GM19395 (cell line): Measurements from ENCODE around the gene CUL7.
"Not testable (repeated sequence)": the region's sequence is repeated elsewhere in the genome, so short reads cannot be mapped to it uniquely, and the experiment has no call there.

ENCODE experiments used
- ATAC-seq: cut with Tn5 transposase; IDR thresholded peaks from one replicate; pipeline ENCODE4 v1.9.1; 2021; ENCODE audit warnings: mild to moderate bottlenecking, moderate library complexity; ENCODE audit not compliant: unreplicated experiment

Gene CUL7

GRCh38 chr6:43050981-43051380, 2.7 kb downstream of the CUL7 start:
- no peak for ATAC-seq

DNA sequence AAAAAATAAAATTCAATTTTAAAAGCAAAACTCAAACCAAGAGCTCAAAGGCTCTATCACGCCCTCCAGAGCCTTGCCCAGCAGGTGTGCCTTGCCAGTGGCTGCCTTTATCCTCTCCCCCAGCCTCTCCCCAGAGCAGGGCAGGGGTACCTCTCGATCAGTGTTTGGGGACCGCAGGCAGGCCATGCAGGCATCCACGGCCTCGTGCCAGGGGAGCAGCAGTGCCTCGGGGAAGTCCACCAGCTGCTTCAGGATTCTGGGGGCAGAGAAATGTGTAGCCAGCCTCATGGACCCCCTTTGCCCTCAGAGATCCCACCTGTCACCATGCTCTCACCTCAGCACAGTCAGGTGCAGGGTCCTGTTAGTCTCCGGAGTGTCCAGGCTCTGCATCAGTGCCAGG, 5.7 kb downstream of the CUL7 start:
- ATAC-seq: no peak

DNA sequence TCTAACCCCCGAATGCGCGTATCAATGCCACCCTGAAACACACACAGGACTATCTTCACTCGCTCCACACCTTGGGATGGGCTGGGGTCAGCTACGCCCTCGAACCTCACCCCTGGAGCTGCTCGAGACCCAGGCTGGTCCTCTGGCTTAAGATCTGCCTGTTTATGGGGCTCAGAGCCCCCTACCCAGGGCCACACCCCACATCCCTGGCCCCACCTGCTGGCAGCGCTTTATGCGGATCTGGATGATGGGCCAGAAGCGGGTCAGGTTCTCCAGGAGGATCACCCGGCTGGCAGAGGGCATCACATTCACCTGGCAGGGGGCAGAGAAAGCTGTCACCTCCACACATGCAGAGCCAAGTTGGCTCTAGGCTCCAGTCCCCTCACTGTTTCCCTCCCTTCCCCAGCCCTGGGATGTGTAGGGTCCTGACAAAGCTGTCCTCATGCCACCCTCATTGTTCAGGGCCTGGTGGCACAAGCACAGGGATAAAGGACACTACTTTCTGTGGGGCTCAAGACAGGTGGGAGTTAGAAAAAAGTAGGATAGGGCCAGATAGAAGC, 8.2 kb downstream of the CUL7 start:
- no peak for ATAC-seq

- no peak for ATAC-seq
Measured at GRCh38 chr6:43043310-43043709, 10.3 kb downstream of the CUL7 start.

- not testable (repeated sequence) for ATAC-seq
Measured at GRCh38 chr6:43041475-43041874, 12.2 kb downstream of the CUL7 start.

- ATAC-seq: no peak
Measured at GRCh38 chr6:43040542-43041257, 13.0 kb downstream of the CUL7 start.

GRCh38 chr6:43038727-43039126, 14.9 kb downstream of the CUL7 start:
- no peak for ATAC-seq

DNA sequence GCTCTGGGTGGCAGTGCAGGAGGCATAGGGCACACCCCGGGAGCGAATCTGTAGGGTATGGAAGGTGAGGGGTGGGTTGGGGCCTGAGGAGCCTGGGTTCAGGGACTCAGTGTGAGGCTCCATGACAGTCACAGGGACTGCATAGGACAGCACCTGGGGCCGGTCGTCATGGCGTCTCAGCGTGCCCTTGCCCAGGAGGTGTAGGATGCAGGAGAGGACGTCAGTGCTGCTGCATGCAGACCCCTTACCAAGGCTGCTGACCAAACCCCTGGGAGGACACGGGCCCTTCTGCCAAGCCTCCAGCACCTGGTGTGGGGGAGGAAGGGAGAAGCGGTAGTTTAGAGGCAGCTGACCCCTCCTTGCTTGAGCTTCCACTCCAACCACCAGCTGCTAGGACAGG, 15.9 kb downstream of the CUL7 start:
- no peak for ATAC-seq

DNA sequence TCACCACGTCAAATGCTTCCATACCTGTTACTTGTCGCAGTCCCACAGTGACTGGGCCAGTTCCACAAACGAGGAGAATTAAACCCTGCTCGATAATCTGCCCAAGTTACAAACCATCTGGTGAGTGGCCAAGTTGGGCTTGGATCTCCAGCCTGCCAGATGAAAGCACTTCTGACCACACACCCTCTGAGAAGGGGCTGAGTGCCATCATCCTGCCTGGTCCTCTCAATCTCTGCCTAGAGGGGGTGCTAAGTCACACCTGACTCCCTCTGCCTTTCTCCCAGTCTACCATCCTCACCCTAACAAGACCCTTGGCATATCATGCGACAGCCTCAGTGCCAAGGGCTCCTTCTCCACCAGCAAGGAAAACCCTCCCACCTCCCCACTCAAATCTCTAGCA, 16.5 kb downstream of the CUL7 start:
- ATAC-seq: no peak

GRCh38 chr6:43036712-43037111, 16.9 kb downstream of the CUL7 start:
- no peak for ATAC-seq

- no peak for ATAC-seq
Measured at GRCh38 chr6:43035495-43036194, 18.0 kb downstream of the CUL7 start.

GRCh38 chr6:43034190-43034525, 19.5 kb downstream of the CUL7 start:
- no peak for ATAC-seq

- no peak for ATAC-seq
Measured at GRCh38 chr6:43033496-43034189, 20.0 kb downstream of the CUL7 start.

DNA sequence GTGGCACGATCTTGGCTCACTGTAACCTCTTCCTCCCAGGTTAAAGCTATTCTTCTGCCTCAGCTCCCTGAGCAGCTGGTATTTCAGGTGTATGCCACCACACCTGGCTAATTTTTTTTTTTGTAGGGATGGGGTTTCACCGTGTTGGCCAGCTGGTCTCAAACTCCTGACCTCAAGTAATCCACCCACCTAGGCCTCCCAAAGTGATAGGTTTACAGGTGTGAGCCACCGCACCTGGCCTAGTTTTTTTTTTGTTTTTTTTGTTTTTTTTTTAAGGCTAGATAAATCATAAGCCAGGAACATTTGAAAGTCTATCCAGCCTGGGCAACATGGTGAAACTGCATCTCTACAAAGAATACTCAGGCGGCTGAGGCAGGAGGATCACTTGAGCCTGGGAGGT, 21.3 kb downstream of the CUL7 start:
- no peak for ATAC-seq

DNA sequence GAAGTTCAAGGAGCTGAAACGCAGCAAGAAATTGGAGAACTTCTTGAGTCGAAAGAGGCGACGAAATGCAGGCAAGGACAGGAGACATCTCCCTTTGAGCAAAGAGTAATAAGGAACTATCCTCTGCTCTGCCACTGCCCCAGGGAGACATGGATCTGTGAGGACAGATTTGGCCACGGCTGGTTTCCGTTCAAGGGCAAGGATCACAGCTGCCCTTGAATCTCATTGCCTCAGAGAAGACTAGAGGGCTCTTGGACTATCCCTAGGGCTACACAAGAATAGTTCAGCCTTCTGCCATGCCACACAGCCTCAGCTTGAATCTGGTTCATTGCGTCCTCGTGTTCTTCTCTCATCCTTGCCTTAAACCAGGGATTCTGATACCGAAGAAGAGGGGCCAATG, 24.5 kb downstream of the CUL7 start:
- ATAC-seq: no peak

DNA sequence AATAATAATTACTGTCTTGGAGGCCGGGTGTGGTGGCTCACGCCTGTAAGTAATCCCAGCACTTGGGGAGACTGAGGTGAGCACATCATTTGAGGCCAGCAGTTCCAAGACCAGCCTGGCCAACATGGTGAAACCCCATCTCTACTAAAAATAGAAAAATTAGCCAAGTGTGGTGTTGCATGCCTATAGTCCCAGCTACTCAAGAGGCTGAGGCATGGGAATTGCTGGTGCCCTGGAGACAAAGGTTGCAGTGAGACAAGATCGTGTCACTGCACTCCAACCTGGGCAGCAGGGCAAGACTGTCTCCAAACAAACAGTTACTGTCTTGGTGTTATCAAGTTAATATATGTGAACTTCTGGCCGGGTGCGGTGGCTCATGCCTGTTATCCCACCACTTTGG, 27.3 kb downstream of the CUL7 start:
- no peak for ATAC-seq

DNA sequence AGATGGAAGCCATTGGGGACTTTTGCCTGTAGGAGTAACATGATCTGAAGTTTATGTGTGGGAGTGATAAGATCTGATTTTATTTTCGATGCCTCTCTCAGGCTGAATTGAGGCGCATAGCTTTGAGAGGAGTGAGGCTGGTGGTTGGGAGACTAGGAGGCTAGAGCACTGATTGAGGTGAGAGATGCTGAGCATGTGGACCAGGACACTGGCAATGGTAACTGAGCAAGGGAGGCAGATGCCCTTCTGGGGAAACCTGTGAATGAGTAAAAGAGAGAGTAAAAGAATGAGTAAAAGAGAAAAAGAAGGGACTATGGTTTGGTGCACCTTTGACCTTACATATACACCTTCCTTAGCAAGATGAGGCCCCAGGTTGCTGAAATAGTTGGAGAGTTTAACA, 29.2 kb downstream of the CUL7 start:
- no peak for ATAC-seq

- peak; percentile 82 for ATAC-seq
Measured at GRCh38 chr6:43021270-43022047, 32.2 kb downstream of the CUL7 start, which contains the start of gene RRP36. RRP36 (plus strand) TSS chr6:43021623; CDS start chr6:43021655, 32 bp downstream.

DNA sequence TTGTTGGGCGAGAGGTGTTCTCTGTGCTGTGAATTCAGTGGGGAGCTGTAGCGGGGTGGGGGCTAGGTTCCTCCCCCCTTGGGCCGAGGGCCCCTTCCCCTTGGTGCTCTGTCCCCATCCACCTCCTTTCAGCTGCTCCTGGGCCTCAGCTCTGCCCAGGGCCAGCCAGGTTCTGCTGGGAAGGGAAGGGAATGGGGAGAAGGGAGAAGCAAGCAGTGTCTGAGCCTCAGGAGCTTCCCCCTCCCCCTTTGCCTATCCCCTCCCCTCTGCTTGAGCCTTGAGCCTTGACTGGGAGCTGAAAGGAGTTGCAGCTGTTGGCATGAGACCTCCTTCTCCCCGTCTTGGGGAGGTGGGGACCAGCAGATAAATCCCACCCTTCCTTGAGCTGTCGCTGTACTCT, 32.8 kb downstream of the CUL7 start:
- no peak for ATAC-seq

DNA sequence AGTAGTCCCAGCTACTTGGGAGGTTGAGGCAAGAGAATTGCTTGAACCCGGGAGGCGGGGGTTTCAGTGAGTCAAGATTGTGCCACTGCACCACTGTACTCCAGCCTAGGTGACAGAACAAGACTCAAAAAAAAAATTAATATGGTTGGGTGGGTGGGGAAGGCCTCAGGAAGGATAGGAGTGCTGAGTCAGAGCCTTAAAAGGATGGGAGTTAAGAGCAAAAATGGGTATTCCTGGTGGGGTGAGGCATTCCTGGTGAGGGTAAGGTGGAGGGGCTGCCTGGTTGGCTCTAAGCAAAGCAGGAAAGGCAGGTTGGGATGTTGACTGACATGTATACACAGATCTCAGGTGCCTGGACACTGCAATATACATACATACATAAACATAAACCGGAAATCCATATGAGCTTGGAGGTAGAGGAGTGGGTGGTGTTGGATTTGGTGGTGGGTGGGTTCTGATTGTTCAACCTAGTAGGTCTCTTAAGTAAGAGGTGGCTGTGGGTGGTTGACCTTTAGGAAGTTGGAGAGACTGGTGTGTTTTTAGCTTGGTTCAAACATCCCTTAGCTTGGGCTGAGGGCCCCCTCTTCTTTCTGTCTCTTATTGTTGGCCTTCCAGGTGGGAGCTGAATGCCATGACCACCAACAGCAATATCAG, 33.5 kb downstream of the CUL7 start:
- ATAC-seq: no peak
